ENCODE measurements around the gene GXYLT1. TPM values are rescaled to one million over a fixed set of nuclear protein-coding genes. Genes with fewer than 3 reads are reported as not detected.
A peak's percentile ranks its signal among the peaks of the same experiment; 100 is the strongest.

The GXYLT1 gene
- total and polyA plus RNA-seq, 2 of the 13 experiments (the other 11 are each of a cell fraction or from before 2014, with no cell fraction given): 7.8 to 17.0 TPM

DNA sequence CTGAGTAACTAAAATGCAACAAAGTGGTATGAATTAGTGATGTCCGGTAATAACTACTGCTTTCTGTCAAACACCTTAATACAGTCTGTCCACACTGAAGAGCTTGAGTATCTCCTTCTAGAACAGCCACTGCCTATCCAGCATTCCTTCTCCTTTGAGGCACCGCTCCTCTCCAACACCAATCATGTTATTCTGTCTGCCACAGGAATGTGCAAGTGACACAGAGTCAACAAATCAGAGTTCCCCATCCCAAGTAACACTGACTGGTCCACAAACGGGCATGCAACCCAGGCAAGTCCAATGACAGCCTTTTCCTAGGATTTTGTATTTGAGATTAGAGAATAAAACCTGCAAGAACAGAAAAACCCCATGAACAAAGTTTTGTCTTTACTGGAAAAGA is 3.8 kb downstream of the GXYLT1 start (continued):
- TF ChIP-seq SOX13 (IDR thresholded peaks at IDR 0.05) (no peak), SOX13 (CRISPR knock-in tag; conservative IDR thresholded peaks at IDR 0.05 in 1 of 2, IDR thresholded peaks at IDR 0.05 in 1 of 2) (peak in 1 of 2 experiments; percentile 23; a peak in 1 of 4 replicates), ZNF713 (CRISPR knock-in tag; IDR thresholded peaks at IDR 0.05) (no peak), PHF21A (CRISPR knock-in tag; IDR thresholded peaks at IDR 0.05) (peak; percentile 33; the same call in 1 of the 2 replicates), CHD4 (IDR thresholded peaks at IDR 0.05; ENCODE audit: borderline replicate concordance, low read length) (no peak), KDM1A (CRISPR knock-in tag; IDR thresholded peaks at IDR 0.05) (peak; percentile 87), TBX3 (IDR thresholded peaks at IDR 0.05; ENCODE audit: borderline replicate concordance) (0 out of 2 replicates have a peak, but pooled peaks have one; percentile 22), ZFP82 (CRISPR knock-in tag; IDR thresholded peaks at IDR 0.05; ENCODE audit: borderline replicate concordance) (no peak), GLI4 (CRISPR knock-in tag; IDR thresholded peaks at IDR 0.05; ENCODE audit: borderline replicate concordance) (no peak), RCOR2 (CRISPR knock-in tag; IDR thresholded peaks at IDR 0.05) (0 out of 2 replicates have a peak, but pooled peaks have one; percentile 39), TEAD3 (CRISPR knock-in tag; optimal IDR thresholded peaks at IDR 0.05; ENCODE audit: borderline replicate concordance) (peak; percentile 96), ZNF644 (CRISPR knock-in tag; IDR thresholded peaks at IDR 0.05; ENCODE audit: low read depth) (0 out of 2 replicates have a peak, but pooled peaks have one; percentile 21), SMYD3 (CRISPR knock-in tag; IDR thresholded peaks at IDR 0.05) (no peak), HMG20A (CRISPR knock-in tag; IDR thresholded peaks at IDR 0.05; ENCODE audit: borderline replicate concordance) (peak; percentile 60; the same call in 1 of the 2 replicates), ZNF878 (CRISPR knock-in tag; IDR thresholded peaks at IDR 0.05) (no peak), ZBTB7B (CRISPR knock-in tag; IDR thresholded peaks at IDR 0.05) (no peak), FOSL2 (CRISPR knock-in tag; IDR thresholded peaks at IDR 0.05) (peak; percentile 37; the same call in 1 of the 2 replicates), SAP130 (CRISPR knock-in tag; IDR thresholded peaks at IDR 0.05; ENCODE audit: low read depth) (peak; percentile 62), ZNF891 (CRISPR knock-in tag; IDR thresholded peaks at IDR 0.05) (no peak), NCOA2 (CRISPR knock-in tag; IDR thresholded peaks at IDR 0.05) (peak; percentile 13; the same call in 1 of the 2 replicates), ZBTB21 (CRISPR knock-in tag; IDR thresholded peaks at IDR 0.05) (no peak), FOXA1 (IDR thresholded peaks at IDR 0.05) (no peak), FOXA1 (CRISPR knock-in tag; IDR thresholded peaks at IDR 0.05) (peak; percentile 77), HMG20B (CRISPR knock-in tag; conservative IDR thresholded peaks at IDR 0.05) (peak; percentile 93), TBX2 (CRISPR knock-in tag; IDR thresholded peaks at IDR 0.05; ENCODE audit: borderline replicate concordance) (0 out of 2 replicates have a peak, but pooled peaks have one; percentile 16), NFYC (CRISPR knock-in tag; IDR thresholded peaks at IDR 0.05) (peak; percentile 64), ZSCAN9 (CRISPR knock-in tag; IDR thresholded peaks at IDR 0.05; ENCODE audit: borderline replicate concordance) (no peak)
- TF ChIP-seq, protein P1, sequence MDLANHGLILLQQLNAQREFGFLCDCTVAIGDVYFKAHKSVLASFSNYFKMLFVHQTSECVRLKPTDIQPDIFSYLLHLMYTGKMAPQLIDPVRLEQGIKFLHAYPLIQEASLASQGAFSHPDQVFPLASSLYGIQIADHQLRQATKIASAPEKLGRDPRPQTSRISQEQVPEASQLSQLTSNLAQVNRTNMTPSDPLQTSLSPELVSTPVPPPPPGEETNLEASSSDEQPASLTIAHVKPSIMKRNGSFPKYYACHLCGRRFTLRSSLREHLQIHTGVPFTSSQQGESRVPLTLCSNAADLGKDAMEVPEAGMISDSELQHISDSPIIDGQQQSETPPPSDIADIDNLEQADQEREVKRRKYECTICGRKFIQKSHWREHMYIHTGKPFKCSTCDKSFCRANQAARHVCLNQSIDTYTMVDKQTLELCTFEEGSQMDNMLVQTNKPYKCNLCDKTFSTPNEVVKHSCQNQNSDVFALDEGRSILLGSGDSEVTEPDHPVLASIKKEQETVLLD (CRISPR knock-in tag; IDR thresholded peaks at IDR 0.05; ENCODE audit: low read depth): no peak

All from HepG2 (cell line).